HEK293 (cell line): ENCODE results near the gene NOC4L.

ENCODE experiments used
- ELK4 ChIP-seq: IDR thresholded peaks from 2 replicates; pipeline ENCODE4 v1.6.1; 2011; ENCODE audit warnings: mild to moderate bottlenecking, low read depth, low read length, borderline replicate concordance
- KLF9 ChIP-seq: fragments of 450-650 bp; formaldehyde crosslinking; IDR thresholded peaks from 2 replicates; pipeline ENCODE4 v1.5.1; 2016; ENCODE audit warnings: missing biosample characterization, missing genetic modification characterization, low read depth
- PATZ1 ChIP-seq: fragments of 450-650 bp; formaldehyde crosslinking; IDR thresholded peaks from 2 replicates; pipeline ENCODE4 v1.5.1; 2016; ENCODE audit warnings: missing biosample characterization, missing genetic modification characterization
- PRDM2 ChIP-seq: fragments of 450-650 bp; formaldehyde crosslinking; IDR thresholded peaks from 2 replicates; pipeline ENCODE4 v1.5.1; 2016; ENCODE audit warnings: missing biosample characterization, missing genetic modification characterization, borderline replicate concordance
- ZBTB21 ChIP-seq: fragments of 450-650 bp; formaldehyde crosslinking; IDR thresholded peaks from 2 replicates; pipeline ENCODE4 v1.5.1; 2017; ENCODE audit warnings: missing biosample characterization, missing genetic modification characterization
- ZBTB44 ChIP-seq: fragments of 450-650 bp; IDR thresholded peaks from 2 replicates; pipeline ENCODE4 v1.5.1; 2018; ENCODE audit warnings: missing biosample characterization, mild to moderate bottlenecking, missing genetic modification characterization
- ZBTB7A ChIP-seq: fragments of 450-650 bp; formaldehyde crosslinking; IDR thresholded peaks from 2 replicates; pipeline ENCODE4 v1.5.1; 2016; ENCODE audit warnings: low read depth, missing biosample characterization, missing genetic modification characterization
- ZNF10 ChIP-seq: fragments of 450-650 bp; formaldehyde crosslinking; IDR thresholded peaks from 2 replicates; pipeline ENCODE4 v1.5.1; 2017; ENCODE audit warnings: missing biosample characterization, missing genetic modification characterization
- ZNF184 ChIP-seq: fragments of 450-650 bp; IDR thresholded peaks from 2 replicates; pipeline ENCODE4 v1.5.1; 2018; ENCODE audit warnings: missing biosample characterization, mild to moderate bottlenecking, missing genetic modification characterization
- ZNF223 ChIP-seq: fragments of 450-650 bp; formaldehyde crosslinking; IDR thresholded peaks from 2 replicates; pipeline ENCODE4 v1.5.1; 2016; ENCODE audit warnings: missing biosample characterization, missing genetic modification characterization
- ZNF274 ChIP-seq, 2 experiments: fragments of 200-500 bp in 1 of 2; fragments of 450-650 bp in 1 of 2; sonication (Bioruptor generic) in 1 of 2; formaldehyde crosslinking in 1 of 2; IDR thresholded peaks; 2 replicates each; pipeline versions ENCODE4 v1.5.1 to v1.6.1; 2014 to 2016; ENCODE audit warnings: borderline replicate concordance in 1 of 2, inconsistent platforms in 1 of 2, low read length in 1 of 2, missing biosample characterization in 1 of 2, missing genetic modification characterization in 1 of 2
- ZNF707 ChIP-seq: fragments of 450-650 bp; formaldehyde crosslinking; IDR thresholded peaks from 2 replicates; pipeline ENCODE4 v1.5.1; 2016; ENCODE audit warnings: missing biosample characterization, missing genetic modification characterization
- ZSCAN30 ChIP-seq: fragments of 450-650 bp; IDR thresholded peaks from 2 replicates; pipeline ENCODE4 v1.5.1; 2018; ENCODE audit warnings: missing biosample characterization, mild to moderate bottlenecking, missing genetic modification characterization, moderate library complexity
- TF ChIP-seq, protein P1 (sequence below): fragments of 450-650 bp; formaldehyde crosslinking; IDR thresholded peaks from 2 replicates; pipeline ENCODE4 v1.5.1; 2016; ENCODE audit warnings: missing biosample characterization, missing genetic modification characterization

DNA sequence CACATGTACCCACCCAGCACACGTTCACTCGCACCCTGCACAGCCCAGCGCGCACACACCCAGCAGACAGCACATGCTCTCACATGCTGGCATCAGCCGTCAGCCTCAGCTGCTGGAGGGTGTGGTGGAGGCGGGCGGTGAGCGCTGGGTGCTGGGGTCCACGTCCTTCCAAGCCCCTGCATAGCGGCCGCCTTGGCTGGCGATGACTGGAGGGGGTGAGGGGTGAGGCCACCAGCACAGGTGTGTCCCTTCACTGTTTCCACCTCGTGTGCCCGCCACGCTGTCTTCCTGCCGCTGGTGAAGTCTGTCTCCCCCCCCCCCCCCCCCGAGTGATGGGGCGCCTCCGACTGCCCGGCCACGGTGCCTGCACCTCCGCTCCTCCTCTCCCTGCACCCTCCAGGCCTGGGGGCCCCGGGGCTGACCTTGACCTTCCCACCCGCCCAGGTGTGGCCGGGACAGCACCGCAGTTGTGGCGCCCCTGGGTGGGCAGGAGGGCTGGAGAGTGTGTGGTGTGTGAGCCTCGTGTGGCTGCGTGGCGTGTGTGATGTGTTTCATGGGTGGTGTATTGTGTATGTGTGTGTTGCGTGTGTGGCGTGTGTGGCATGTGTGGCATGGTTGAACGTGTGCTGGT lies 37.4 kb downstream of the NOC4L start:
- TF ChIP-seq ZNF223 (tag by site-specific recombination): no peak
- TF ChIP-seq ZSCAN30 (tag by site-specific recombination): no peak
- TF ChIP-seq ZBTB21 (tag by site-specific recombination): no peak
- no peak for TF ChIP-seq ELK4
- TF ChIP-seq PRDM2: no peak
- TF ChIP-seq ZNF184: no peak
- TF ChIP-seq ZNF707 (tag by site-specific recombination): no peak
- no peak for TF ChIP-seq ZNF10
- no peak for TF ChIP-seq KLF9 (tag by site-specific recombination)
- TF ChIP-seq ZNF274 (IDR thresholded peaks at IDR 0.05; ENCODE audit: low read length): no peak
- TF ChIP-seq ZNF274 (tag by site-specific recombination; IDR thresholded peaks at IDR 0.05; ENCODE audit: borderline replicate concordance): no peak
- TF ChIP-seq ZBTB7A (tag by site-specific recombination): no peak
- no peak for TF ChIP-seq PATZ1
- TF ChIP-seq, protein P1, sequence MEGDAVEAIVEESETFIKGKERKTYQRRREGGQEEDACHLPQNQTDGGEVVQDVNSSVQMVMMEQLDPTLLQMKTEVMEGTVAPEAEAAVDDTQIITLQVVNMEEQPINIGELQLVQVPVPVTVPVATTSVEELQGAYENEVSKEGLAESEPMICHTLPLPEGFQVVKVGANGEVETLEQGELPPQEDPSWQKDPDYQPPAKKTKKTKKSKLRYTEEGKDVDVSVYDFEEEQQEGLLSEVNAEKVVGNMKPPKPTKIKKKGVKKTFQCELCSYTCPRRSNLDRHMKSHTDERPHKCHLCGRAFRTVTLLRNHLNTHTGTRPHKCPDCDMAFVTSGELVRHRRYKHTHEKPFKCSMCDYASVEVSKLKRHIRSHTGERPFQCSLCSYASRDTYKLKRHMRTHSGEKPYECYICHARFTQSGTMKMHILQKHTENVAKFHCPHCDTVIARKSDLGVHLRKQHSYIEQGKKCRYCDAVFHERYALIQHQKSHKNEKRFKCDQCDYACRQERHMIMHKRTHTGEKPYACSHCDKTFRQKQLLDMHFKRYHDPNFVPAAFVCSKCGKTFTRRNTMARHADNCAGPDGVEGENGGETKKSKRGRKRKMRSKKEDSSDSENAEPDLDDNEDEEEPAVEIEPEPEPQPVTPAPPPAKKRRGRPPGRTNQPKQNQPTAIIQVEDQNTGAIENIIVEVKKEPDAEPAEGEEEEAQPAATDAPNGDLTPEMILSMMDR: no peak
- no peak for TF ChIP-seq ZBTB44 (tag by site-specific recombination)
